Hepatocyte (in vitro differentiated cells): Measurements from ENCODE around the gene DNAJC25. TPM values are rescaled to one million over a fixed set of nuclear protein-coding genes. Genes with fewer than 3 reads are reported as not detected.
A peak's percentile ranks its signal among the peaks of the same experiment; 100 is the strongest.

ENCODE experiments used
- DNase-seq: peaks from one replicate; pipeline ENCODE4 v3.0.0-alpha.2; 2016; ENCODE audit warnings: low spot score
- H2AFZ ChIP-seq: fragments of 200-600 bp; sonication (generic); 2 replicates; pipeline ENCODE4 v1.6.0; 2016; ENCODE audit warnings: antibody characterized with exemption, mild to moderate bottlenecking
- H3K27ac ChIP-seq: fragments of 200-600 bp; sonication (generic); 2 replicates; pipeline ENCODE4 v1.5.1; 2016; ENCODE audit warnings: mild to moderate bottlenecking
- H3K27me3 ChIP-seq: fragments of 200-600 bp; sonication (generic); 2 replicates; pipeline ENCODE4 v1.6.1; 2016
- H3K36me3 ChIP-seq: fragments of 200-600 bp; sonication (generic); replicated peaks from 2 replicates; pipeline ENCODE4 v1.5.1; 2016; ENCODE audit warnings: low read depth; ENCODE audit not compliant: insufficient read depth
- H3K4me1 ChIP-seq: fragments of 200-600 bp; sonication (generic); 2 replicates; pipeline ENCODE4 v1.5.1; 2016; ENCODE audit warnings: mild to moderate bottlenecking, moderate library complexity; ENCODE audit not compliant: insufficient read depth
- H3K4me2 ChIP-seq: fragments of 200-600 bp; sonication (generic); 2 replicates; pipeline ENCODE4 v1.6.0; 2016
- H3K4me3 ChIP-seq: fragments of 200-600 bp; sonication (generic); 2 replicates; pipeline ENCODE4 v1.5.1; 2016; ENCODE audit warnings: mild to moderate bottlenecking
- H3K79me2 ChIP-seq: fragments of 200-600 bp; sonication (generic); 2 replicates; pipeline ENCODE4 v1.6.0; 2017; ENCODE audit warnings: mild to moderate bottlenecking
- H3K9me2 ChIP-seq: fragments of 200-600 bp; sonication (generic); replicated peaks from 2 replicates; pipeline ENCODE4 v1.6.0; 2017; ENCODE audit warnings: mild to moderate bottlenecking; ENCODE audit not compliant: insufficient read depth
- H3K9me3 ChIP-seq: fragments of 200-600 bp; sonication (generic); 2 replicates; pipeline ENCODE4 v1.5.1; 2016; ENCODE audit warnings: low read depth, mild to moderate bottlenecking
- H4K20me1 ChIP-seq: fragments of 200-600 bp; sonication (generic); 2 replicates; pipeline ENCODE4 v1.6.0; 2016; ENCODE audit warnings: mild to moderate bottlenecking; ENCODE audit not compliant: insufficient read depth, poor library complexity, severe bottlenecking
- EZH2 ChIP-seq: fragments of 200-600 bp; sonication (generic); IDR thresholded peaks from 2 replicates; pipeline ENCODE4 v1.6.1; 2016; ENCODE audit warnings: antibody characterized with exemption, mild to moderate bottlenecking, borderline replicate concordance
- EZH2phosphoT487 ChIP-seq: fragments of 200-600 bp; sonication (generic); IDR thresholded peaks from one replicate; pipeline ENCODE4 v1.6.1; 2018; ENCODE audit warnings: antibody characterized with exemption, mild to moderate bottlenecking, low read depth, moderate library complexity; ENCODE audit not compliant: unreplicated experiment, severe bottlenecking
- WGBS: methylation state at CpG from one replicate; pipeline ENCODE4 v1.1.6; 2016; ENCODE audit warnings: low lambda C conversion rate; ENCODE audit errors: missing lambda C conversion rate; 5-methylcytosine and 5-hydroxymethylcytosine counted together
- polyA plus RNA-seq: library from polyadenylated mRNA; unstranded; fragments of >200 nt; fragmentation: Nextera tagmentation; extraction: Ambion mirVana; gene quantifications from 2 replicates; pipeline ENCODE4 v1.2.1, GENCODE V29; 2016
- total RNA-seq: library from RNA; depleted of rRNA; stranded (reverse); fragments of >200 nt; gene quantifications from 2 replicates; pipeline ENCODE4 v1.2.3, GENCODE V29; 2014
- TF ChIP-seq, protein P1 (sequence below): fragments of 200-600 bp; sonication (generic); IDR thresholded peaks from 2 replicates; pipeline ENCODE4 v1.5.1; 2016; ENCODE audit warnings: antibody characterized with exemption, mild to moderate bottlenecking; ENCODE audit not compliant: poor library complexity

Gene DNAJC25
- total and polyA plus RNA-seq, 2 experiments from 2014 or later, result 16.1 to 19.8 TPM

- Histone ChIP-seq H3K36me3 (no peaks in the 10 kb centered on the region), H4K20me1 (peaks cover 29% of the 10 kb centered on the region), H3K9me3 (no peaks in the 10 kb centered on the region), H3K4me1 (peaks cover 49% of the 10 kb centered on the region), H3K79me2 (peaks cover 82% of the 10 kb centered on the region), H3K4me2 (peak overlapping the region; percentile 96), H3K4me3 (no peak overlapping the region), H3K27ac (no peak overlapping the region), H3K9me2 (no peaks in the 10 kb centered on the region), H3K27me3 (no peaks in the 10 kb centered on the region), H2AFZ (no peak overlapping the region)
- TF ChIP-seq, protein P1, sequence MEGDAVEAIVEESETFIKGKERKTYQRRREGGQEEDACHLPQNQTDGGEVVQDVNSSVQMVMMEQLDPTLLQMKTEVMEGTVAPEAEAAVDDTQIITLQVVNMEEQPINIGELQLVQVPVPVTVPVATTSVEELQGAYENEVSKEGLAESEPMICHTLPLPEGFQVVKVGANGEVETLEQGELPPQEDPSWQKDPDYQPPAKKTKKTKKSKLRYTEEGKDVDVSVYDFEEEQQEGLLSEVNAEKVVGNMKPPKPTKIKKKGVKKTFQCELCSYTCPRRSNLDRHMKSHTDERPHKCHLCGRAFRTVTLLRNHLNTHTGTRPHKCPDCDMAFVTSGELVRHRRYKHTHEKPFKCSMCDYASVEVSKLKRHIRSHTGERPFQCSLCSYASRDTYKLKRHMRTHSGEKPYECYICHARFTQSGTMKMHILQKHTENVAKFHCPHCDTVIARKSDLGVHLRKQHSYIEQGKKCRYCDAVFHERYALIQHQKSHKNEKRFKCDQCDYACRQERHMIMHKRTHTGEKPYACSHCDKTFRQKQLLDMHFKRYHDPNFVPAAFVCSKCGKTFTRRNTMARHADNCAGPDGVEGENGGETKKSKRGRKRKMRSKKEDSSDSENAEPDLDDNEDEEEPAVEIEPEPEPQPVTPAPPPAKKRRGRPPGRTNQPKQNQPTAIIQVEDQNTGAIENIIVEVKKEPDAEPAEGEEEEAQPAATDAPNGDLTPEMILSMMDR, result no peak
- no peak for TF ChIP-seq EZH2phosphoT487
- TF ChIP-seq EZH2, result no peak
- DNase-seq, result no peak
- 64% methylated on average over 1 of the region's 1 CpG for WGBS
These were observed 3.7 kb downstream of the DNAJC25 start for GRCh38 chr9:111634860-111635259.

- no peak overlapping the region for H3K4me3 ChIP-seq
- WGBS, result 85% methylated on average over 6 of the region's 6 CpGs
These were observed 6.4 kb downstream of the DNAJC25 start for GRCh38 chr9:111637421-111637950.

GRCh38 chr9:111644195-111644772 is 13.2 kb downstream of the DNAJC25 start:
- no peak for DNase-seq
- 67% methylated on average over 8 of the region's 8 CpGs for WGBS
- peaks cover 36% of the 10 kb centered on the region for H3K79me2 ChIP-seq
- no peak overlapping the region for H3K27ac ChIP-seq
- H3K4me2 ChIP-seq, result no peak overlapping the region
- peaks cover 8% of the 10 kb centered on the region for H4K20me1 ChIP-seq
- H2AFZ ChIP-seq, result no peak overlapping the region
- TF ChIP-seq, protein P1, result no peak
- H3K9me3 ChIP-seq, result no peaks in the 10 kb centered on the region
- no peak overlapping the region for H3K4me3 ChIP-seq
- H3K9me2 ChIP-seq, result no peaks in the 10 kb centered on the region
- H3K4me1 ChIP-seq, result no peaks in the 10 kb centered on the region
- H3K36me3 ChIP-seq, result no peaks in the 10 kb centered on the region
- no peaks in the 10 kb centered on the region for H3K27me3 ChIP-seq

More at GRCh38 chr9:111637421-111637950, 6.4 kb downstream of the DNAJC25 start:
- peak overlapping the region; percentile 42 for H3K27ac ChIP-seq
- H3K79me2 ChIP-seq, result peaks cover 71% of the 10 kb centered on the region
- no peaks in the 10 kb centered on the region for H3K9me2 ChIP-seq
- H3K4me2 ChIP-seq, result peak overlapping the region; percentile 55
- H3K9me3 ChIP-seq, result no peaks in the 10 kb centered on the region
- TF ChIP-seq EZH2, result no peak
- TF ChIP-seq, protein P1, result no peak
- TF ChIP-seq EZH2phosphoT487, result no peak
- no peak overlapping the region for H2AFZ ChIP-seq
- no peaks in the 10 kb centered on the region for H3K36me3 ChIP-seq
- DNase-seq, result no peak
- H3K27me3 ChIP-seq, result no peaks in the 10 kb centered on the region
- H3K4me1 ChIP-seq, result peaks cover 38% of the 10 kb centered on the region
- H4K20me1 ChIP-seq, result peaks cover 20% of the 10 kb centered on the region
